GM12878 (cell line): Measurements from ENCODE around the gene LRFN2. TPM values are rescaled to one million over a fixed set of nuclear protein-coding genes. Genes with fewer than 3 reads are reported as not detected.

Experiments
- ATAC-seq: fragments of 200-7000 bp; cut with Tn5 transposase; 3 replicates; pipeline ENCODE4 v1.9.1; 2020; ENCODE audit warnings: mild to moderate bottlenecking, moderate library complexity
- BruUV-seq: library from RNA; stranded (reverse); fragments of 400-500 nt; replicated peaks from 2 replicates; lab custom pipeline; 2021; lab: Mats Ljungman, UMichigan
- CTCF ChIA-PET: fragments of 300-600 bp; sonication (Branson Sonifier 250); formaldehyde crosslinking; extraction: SDS; loops from one replicate; lab custom pipeline; 2021; ENCODE audit warnings: inconsistent platforms; lab: Yijun Ruan, JAX
- POLR2A ChIA-PET: fragments of 350-600 bp; formaldehyde crosslinking; extraction: SDS; loops from one replicate; lab custom pipeline; 2021; ENCODE audit warnings: inconsistent platforms; lab: Charles Lee
- RAD21 ChIA-PET: fragments of 300-600 bp; sonication (Branson Sonifier 250); formaldehyde crosslinking; loops from one replicate; lab custom pipeline; 2023; ENCODE audit warnings: antibody characterized with exemption; ENCODE audit not compliant: unreplicated experiment; lab: Charles Lee
- SMC1A ChIA-PET: fragments of 300-600 bp; sonication (Branson Sonifier 250); formaldehyde crosslinking; loops from one replicate; lab custom pipeline; 2023; ENCODE audit not compliant: unreplicated experiment, uncharacterized antibody; lab: Charles Lee
- DNase-seq: peaks from one replicate; pipeline ENCODE4 v3.0.0-alpha.2; 2011; ENCODE audit warnings: low read depth, low spot score
- FAIRE-seq: peaks from 3 replicates; lab custom pipeline; 2011; peaks lifted over from hg19 to GRCh38; lab: Jason Lieb, UNC
- H2AFZ ChIP-seq: 2 replicates; pipeline ENCODE4 v1.6.0; 2011; ENCODE audit warnings: low read depth, low read length, control low read depth; ENCODE audit not compliant: control insufficient read depth
- H3K27ac ChIP-seq: 2 replicates; pipeline ENCODE4 v1.5.1; 2011; ENCODE audit warnings: control low read depth; ENCODE audit not compliant: control insufficient read depth, insufficient read depth
- H3K27me3 ChIP-seq, 2 experiments: replicated peaks in 1 of 2; 2 replicates each; pipeline versions ENCODE4 v1.6.0 to v1.6.1; 2011; ENCODE audit warnings: low read length in 1 of 2; ENCODE audit not compliant: control insufficient read depth in 2 of 2, insufficient read depth in 2 of 2
- H3K36me3 ChIP-seq, 2 experiments: 2 replicates each; pipeline ENCODE4 v1.5.1; 2011; ENCODE audit warnings: low read length in 1 of 2; ENCODE audit not compliant: control insufficient read depth in 2 of 2, insufficient read depth in 2 of 2
- H3K4me1 ChIP-seq: 2 replicates; pipeline ENCODE4 v1.6.1; 2011; ENCODE audit warnings: mild to moderate bottlenecking, low read length, moderate library complexity, mixed read lengths; ENCODE audit not compliant: control insufficient read depth, insufficient read depth
- H3K4me2 ChIP-seq: 2 replicates; pipeline ENCODE4 v1.6.0; 2011; ENCODE audit warnings: control low read depth; ENCODE audit not compliant: control insufficient read depth, insufficient read depth
- H3K4me3 ChIP-seq: fragments of 200-600 bp; sonication (generic); 2 replicates; pipeline ENCODE4 v1.5.1; 2016
- H3K79me2 ChIP-seq: 2 replicates; pipeline ENCODE4 v1.6.0; 2011; ENCODE audit warnings: low read length; ENCODE audit not compliant: control insufficient read depth, insufficient read depth
- H3K9ac ChIP-seq: 2 replicates; pipeline ENCODE4 v1.8.0; 2011; ENCODE audit warnings: low read length, control low read depth, mixed read lengths; ENCODE audit not compliant: control insufficient read depth, insufficient read depth
- H3K9me3 ChIP-seq: replicated peaks from 3 replicates; pipeline ENCODE4 v1.5.1; 2011; ENCODE audit warnings: mild to moderate bottlenecking, low read length; ENCODE audit not compliant: control insufficient read depth, insufficient read depth
- H4K20me1 ChIP-seq: 2 replicates; pipeline ENCODE4 v1.6.0; 2011; ENCODE audit not compliant: control insufficient read depth, insufficient read depth
- EED ChIP-seq: sonication (generic); IDR thresholded peaks from 2 replicates; pipeline ENCODE4 v1.6.1; 2016; ENCODE audit warnings: antibody characterized with exemption, low read depth
- GATAD2B ChIP-seq: fragments of 450-650 bp; conservative IDR thresholded peaks from 2 replicates; pipeline ENCODE4 v1.6.1; 2017; ENCODE audit warnings: low read depth, mild to moderate bottlenecking, moderate library complexity
- HCFC1 ChIP-seq: fragments of 150-350 bp; IDR thresholded peaks from 2 replicates; pipeline ENCODE4 v1.6.1; 2014; ENCODE audit warnings: low read length
- HSF1 ChIP-seq: fragments of 150-350 bp; IDR thresholded peaks from 2 replicates; pipeline ENCODE4 v1.6.1; 2014; ENCODE audit warnings: mild to moderate bottlenecking, low read depth, low read length
- IRF4 ChIP-seq: IDR thresholded peaks from 2 replicates; pipeline ENCODE4 v1.6.1; 2011; ENCODE audit warnings: low read depth, low read length
- KDM1A ChIP-seq: fragments of 200-600 bp; sonication (generic); IDR thresholded peaks from 2 replicates; pipeline ENCODE4 v1.6.1; 2016; ENCODE audit warnings: borderline replicate concordance
- POU2F2 ChIP-seq: IDR thresholded peaks from 3 replicates; pipeline ENCODE4 v1.6.1; 2011; ENCODE audit warnings: low read depth, mild to moderate bottlenecking, low read length, borderline replicate concordance
- RFX5 ChIP-seq: IDR thresholded peaks from 2 replicates; pipeline ENCODE4 v1.6.1; 2011; ENCODE audit warnings: low read depth, low read length, improper control_type of control experiment
- SIX5 ChIP-seq: IDR thresholded peaks from 2 replicates; pipeline ENCODE4 v1.6.1; 2011; ENCODE audit warnings: mild to moderate bottlenecking, low read depth, low read length, moderate library complexity; ENCODE audit not compliant: severe bottlenecking
- SMAD5 ChIP-seq: IDR thresholded peaks from 2 replicates; pipeline ENCODE4 v1.6.1; 2016; ENCODE audit warnings: antibody characterized with exemption, low read depth
- TARDBP ChIP-seq: IDR thresholded peaks from 2 replicates; pipeline ENCODE4 v1.6.1; 2016; ENCODE audit warnings: borderline replicate concordance
- TCF12 ChIP-seq: IDR thresholded peaks from 2 replicates; pipeline ENCODE4 v1.6.1; 2011; ENCODE audit warnings: low read depth, mild to moderate bottlenecking, low read length
- TCF3 ChIP-seq: IDR thresholded peaks from 2 replicates; pipeline ENCODE4 v1.6.1; 2012; ENCODE audit warnings: low read depth, mild to moderate bottlenecking, low read length, borderline replicate concordance; ENCODE audit not compliant: insufficient read depth
- TCF7 ChIP-seq: IDR thresholded peaks from 2 replicates; pipeline ENCODE4 v1.6.1; 2014; ENCODE audit warnings: antibody characterized with exemption, borderline replicate concordance
- in situ Hi-C: fragments of 300-500 bp; cut with MboI; formaldehyde crosslinking; loops from 9 replicates; pipeline ENCODE4 v1.14.3; 2018; ENCODE audit warnings: mixed read lengths
- intact Hi-C: fragments of 100-400 bp; cut with micrococcal nuclease; formaldehyde crosslinking; loops from one replicate; pipeline ENCODE4 v1.14.2; 2022; ENCODE audit not compliant: unreplicated experiment
- polyA plus RNA-seq, 11 experiments: library from polyadenylated mRNA; depleted of rRNA in 4 of 11; unstranded in 6 of 11; stranded (reverse) in 5 of 11; fragments of >200 nt; fragmentation: Nextera tagmentation in 4 of 11; fragmentation: Illumina TruSeq in 1 of 11; extraction: Ambion mirVana in 4 of 11; extraction: Trizol in 1 of 11; gene quantifications; 1 replicate in 1 of 11; 2 replicates in 10 of 11; pipeline versions ENCODE4 v1.2.1 to v1.2.3, GENCODE V29; 2011 to 2016; ENCODE audit warnings: inconsistent platforms in 2 of 11, missing spikeins in 2 of 11, low read depth in 1 of 11
- total RNA-seq, 4 experiments: library from RNA; depleted of rRNA in 3 of 4; stranded (reverse); fragments of >200 nt in 3 of 4; fragmentation: Illumina TruSeq in 1 of 4; extraction: Trizol in 1 of 4; gene quantifications; 2 replicates each; pipeline versions ENCODE4 v1.2.1 to v1.2.3, GENCODE V29; 2013 to 2021
- TF ChIP-seq, protein P1 (sequence below): fragments of 150-350 bp; IDR thresholded peaks from 2 replicates; pipeline ENCODE4 v1.6.1; 2016; ENCODE audit warnings: low read depth, low read length

The LRFN2 gene
- total and polyA plus RNA-seq, 10 of the 15 experiments (the other 5 are each of a cell fraction or from before 2014, with no cell fraction given) = not detected

DNA sequence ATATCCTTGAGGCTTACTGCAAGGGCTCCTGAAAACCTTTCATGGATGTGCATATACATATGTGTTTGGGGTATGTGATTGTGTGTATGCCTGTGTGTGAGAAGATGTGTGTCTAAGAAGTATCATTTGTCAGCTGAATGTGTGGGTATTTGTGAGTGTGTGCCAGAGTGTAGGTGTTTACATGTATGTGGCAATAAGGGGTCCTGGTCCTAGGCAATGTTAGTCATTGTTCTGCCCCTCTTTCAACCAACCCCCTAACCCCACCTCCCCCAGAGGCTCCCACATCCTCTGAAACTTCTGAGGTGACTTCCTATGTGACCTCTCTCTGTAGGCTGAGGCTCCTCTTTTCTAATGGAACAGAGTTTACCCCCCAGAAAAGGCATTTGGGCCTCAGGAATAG, 186.4 kb downstream of the LRFN2 start:
- no peak for DNase-seq
- POLR2A ChIA-PET = interaction anchor here (0.7 kb wide), 1 partner anchor 548 kb away, joined by 5 read pairs; no protein-coding TSS in a partner anchor
- no peaks in the 10 kb centered on the region for H3K4me1 ChIP-seq
- no peaks in the 10 kb centered on the region for H3K36me3 ChIP-seq
- H3K79me2 ChIP-seq = no peaks in the 10 kb centered on the region
- no peak for FAIRE-seq
- H3K9ac ChIP-seq = no peak overlapping the region
- intact Hi-C loops = no loop called here
- no peaks in the 10 kb centered on the region for H3K9me3 ChIP-seq
- no peak overlapping the region for H3K4me2 ChIP-seq
- RAD21 ChIA-PET = no interaction called here
- SMC1A ChIA-PET = no interaction called here
- no peak for TF ChIP-seq GATAD2B
- no peak for TF ChIP-seq EED
- no peak for TF ChIP-seq TCF12
- TF ChIP-seq KDM1A = no peak
- no peak for TF ChIP-seq TCF3
- TF ChIP-seq TCF7 = no peak
- no peak for TF ChIP-seq HSF1
- TF ChIP-seq SIX5 = no peak
- TF ChIP-seq IRF4 = no peak
- TF ChIP-seq, protein P1, sequence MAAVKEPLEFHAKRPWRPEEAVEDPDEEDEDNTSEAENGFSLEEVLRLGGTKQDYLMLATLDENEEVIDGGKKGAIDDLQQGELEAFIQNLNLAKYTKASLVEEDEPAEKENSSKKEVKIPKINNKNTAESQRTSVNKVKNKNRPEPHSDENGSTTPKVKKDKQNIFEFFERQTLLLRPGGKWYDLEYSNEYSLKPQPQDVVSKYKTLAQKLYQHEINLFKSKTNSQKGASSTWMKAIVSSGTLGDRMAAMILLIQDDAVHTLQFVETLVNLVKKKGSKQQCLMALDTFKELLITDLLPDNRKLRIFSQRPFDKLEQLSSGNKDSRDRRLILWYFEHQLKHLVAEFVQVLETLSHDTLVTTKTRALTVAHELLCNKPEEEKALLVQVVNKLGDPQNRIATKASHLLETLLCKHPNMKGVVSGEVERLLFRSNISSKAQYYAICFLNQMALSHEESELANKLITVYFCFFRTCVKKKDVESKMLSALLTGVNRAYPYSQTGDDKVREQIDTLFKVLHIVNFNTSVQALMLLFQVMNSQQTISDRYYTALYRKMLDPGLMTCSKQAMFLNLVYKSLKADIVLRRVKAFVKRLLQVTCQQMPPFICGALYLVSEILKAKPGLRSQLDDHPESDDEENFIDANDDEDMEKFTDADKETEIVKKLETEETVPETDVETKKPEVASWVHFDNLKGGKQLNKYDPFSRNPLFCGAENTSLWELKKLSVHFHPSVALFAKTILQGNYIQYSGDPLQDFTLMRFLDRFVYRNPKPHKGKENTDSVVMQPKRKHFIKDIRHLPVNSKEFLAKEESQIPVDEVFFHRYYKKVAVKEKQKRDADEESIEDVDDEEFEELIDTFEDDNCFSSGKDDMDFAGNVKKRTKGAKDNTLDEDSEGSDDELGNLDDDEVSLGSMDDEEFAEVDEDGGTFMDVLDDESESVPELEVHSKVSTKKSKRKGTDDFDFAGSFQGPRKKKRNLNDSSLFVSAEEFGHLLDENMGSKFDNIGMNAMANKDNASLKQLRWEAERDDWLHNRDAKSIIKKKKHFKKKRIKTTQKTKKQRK = no peak
- TF ChIP-seq SMAD5 = no peak
- no peak for TF ChIP-seq HCFC1
- TF ChIP-seq TARDBP = no peak
- no peak for TF ChIP-seq POU2F2
- TF ChIP-seq RFX5 = no peak
- no peaks in the 10 kb centered on the region; a peak in 1 of 4 replicates for H3K27me3 ChIP-seq
- ATAC-seq = no peak
- H4K20me1 ChIP-seq = no peaks in the 10 kb centered on the region
- BruUV-seq = no TSS peak
- CTCF ChIA-PET = no interaction called here
- H2AFZ ChIP-seq = no peak overlapping the region
- H3K4me3 ChIP-seq = no peak overlapping the region
- no peak overlapping the region for H3K27ac ChIP-seq
- in situ Hi-C loops = no loop called here
